HepG2 (cell line): ENCODE results near the gene CAMKMT. TPM values are rescaled to one million over a fixed set of nuclear protein-coding genes. Genes with fewer than 3 reads are reported as not detected.

Experiments
- ATAC-seq: fragments of 200-7000 bp; cut with Tn5 transposase; 3 replicates; pipeline ENCODE4 v1.9.1; 2020; ENCODE audit warnings: mild to moderate bottlenecking, moderate library complexity
- BruUV-seq: library from RNA; stranded (reverse); fragments of 400-500 nt; replicated peaks from 2 replicates; lab custom pipeline; 2021; lab: Mats Ljungman, UMichigan
- CTCF ChIA-PET: fragments of 300-600 bp; formaldehyde crosslinking; extraction: SDS; loops from one replicate; lab custom pipeline; 2021; ENCODE audit warnings: low total read pairs, inconsistent platforms, low intra/inter-chr PET ratio; lab: Yijun Ruan, JAX
- POLR2A ChIA-PET: fragments of 350-600 bp; sonication (Branson Sonifier 250); formaldehyde crosslinking; loops from one replicate; lab custom pipeline; 2020; ENCODE audit warnings: antibody characterized with exemption, inconsistent platforms; lab: Yijun Ruan, JAX
- DNase-seq: peaks from one replicate; pipeline ENCODE4 v3.0.0-alpha.2; 2015; ENCODE audit warnings: low spot score
- FAIRE-seq: peaks from 3 replicates; lab custom pipeline; 2011; peaks lifted over from hg19 to GRCh38; lab: Jason Lieb, UNC
- H2AFZ ChIP-seq: one replicate; pipeline ENCODE4 v1.6.1; 2011; ENCODE audit warnings: low read length, inconsistent platforms
- H3K27ac ChIP-seq: fragments of 300-600 bp; 3 replicates; pipeline ENCODE4 v1.8.0; 2011; ENCODE audit warnings: mixed run types, mild to moderate bottlenecking, mixed read lengths, low read length, inconsistent platforms; ENCODE audit not compliant: insufficient read depth; ENCODE audit errors: extremely low read length
- H3K27me3 ChIP-seq, 2 experiments: fragments of 200-600 bp in 1 of 2; 2 replicates in 1 of 2; 3 replicates in 1 of 2; pipeline versions ENCODE4 v1.6.0 to v1.8.0; 2011; ENCODE audit warnings: low read length in 2 of 2, mild to moderate bottlenecking in 2 of 2, moderate library complexity in 2 of 2, inconsistent platforms in 1 of 2; ENCODE audit not compliant: insufficient read depth in 2 of 2, control insufficient read depth in 1 of 2
- H3K36me3 ChIP-seq, 2 experiments: fragments of 200-600 bp in 1 of 2; replicated peaks in 1 of 2; 2 replicates in 1 of 2; 3 replicates in 1 of 2; pipeline versions ENCODE4 v1.5.1 to v1.8.0; 2011; ENCODE audit warnings: low read length in 2 of 2, inconsistent platforms in 1 of 2; ENCODE audit not compliant: insufficient read depth in 2 of 2, control insufficient read depth in 1 of 2
- H3K4me1 ChIP-seq: 2 replicates; pipeline ENCODE4 v1.5.1; 2012; ENCODE audit warnings: low read length, inconsistent platforms; ENCODE audit not compliant: insufficient read depth
- H3K4me2 ChIP-seq: 2 replicates; pipeline ENCODE4 v1.6.0; 2011; ENCODE audit warnings: low read depth, low read length, inconsistent platforms
- H3K4me3 ChIP-seq, 3 experiments: fragments of 200-600 bp in 1 of 3; sonication (generic), shearing (Covaris generic) in 1 of 3; replicated peaks in 1 of 3; 2 replicates each; pipeline ENCODE4 v1.5.1; 2011 to 2016; ENCODE audit warnings: low read length in 3 of 3, inconsistent platforms in 2 of 3, low read depth in 2 of 3, mild to moderate bottlenecking in 2 of 3, control low read depth in 1 of 3, mixed read lengths in 1 of 3; ENCODE audit not compliant: insufficient read depth in 1 of 3
- H3K79me2 ChIP-seq: one replicate; pipeline ENCODE4 v1.6.1; 2011; ENCODE audit warnings: low read length, inconsistent platforms; ENCODE audit not compliant: insufficient read depth
- H3K9ac ChIP-seq: 2 replicates; pipeline ENCODE4 v1.6.0; 2011; ENCODE audit warnings: mild to moderate bottlenecking, low read depth, low read length, inconsistent platforms; ENCODE audit not compliant: insufficient read depth
- H3K9me3 ChIP-seq: 2 replicates; pipeline ENCODE4 v1.5.1; 2012; ENCODE audit warnings: mild to moderate bottlenecking, low read length
- H4K20me1 ChIP-seq: 2 replicates; pipeline ENCODE4 v1.6.0; 2011; ENCODE audit warnings: inconsistent platforms, mild to moderate bottlenecking, low read length, moderate library complexity; ENCODE audit not compliant: insufficient read depth
- EHMT2 ChIP-seq: fragments of 200-600 bp; sonication (generic); IDR thresholded peaks from 2 replicates; pipeline ENCODE4 v1.7.0; 2017; ENCODE audit warnings: antibody characterized with exemption, low read depth, low read length, borderline replicate concordance
- IRF2 ChIP-seq: IDR thresholded peaks from 2 replicates; pipeline ENCODE4 v1.6.1; 2018; ENCODE audit warnings: missing genetic modification reagents, missing compliant biosample characterization
- KAT2B ChIP-seq: fragments of 150-350 bp; IDR thresholded peaks from 2 replicates; pipeline ENCODE4 v1.6.1; 2014; ENCODE audit warnings: low read depth, low read length, borderline replicate concordance
- POGK ChIP-seq: sonication (generic); formaldehyde crosslinking; conservative IDR thresholded peaks from 2 replicates; pipeline ENCODE4 v1.8.0; 2022; ENCODE audit warnings: mild to moderate bottlenecking, moderate library complexity, missing genetic modification reagents
- SIN3B ChIP-seq: fragments of 150-350 bp; IDR thresholded peaks from 2 replicates; pipeline ENCODE4 v1.6.1; 2014; ENCODE audit warnings: low read length
- TOE1 ChIP-seq: sonication (generic); formaldehyde crosslinking; IDR thresholded peaks from 2 replicates; pipeline ENCODE4 v1.4.0; 2020; ENCODE audit warnings: mild to moderate bottlenecking, missing genetic modification reagents
- ZBTB8A ChIP-seq: sonication (generic); formaldehyde crosslinking; IDR thresholded peaks from 2 replicates; pipeline ENCODE4 v1.4.0; 2020; ENCODE audit warnings: mild to moderate bottlenecking, low read depth, missing genetic modification reagents, borderline replicate concordance
- ZNF362 ChIP-seq: sonication (generic); formaldehyde crosslinking; IDR thresholded peaks from 2 replicates; pipeline ENCODE4 v1.4.0; 2020; ENCODE audit warnings: missing genetic modification reagents, mild to moderate bottlenecking, borderline replicate concordance
- ZNF615 ChIP-seq: sonication (generic); formaldehyde crosslinking; IDR thresholded peaks from 2 replicates; pipeline ENCODE4 v1.5.0; 2020; ENCODE audit warnings: mild to moderate bottlenecking, missing genetic modification reagents, borderline replicate concordance
- ZNF629 ChIP-seq: sonication (generic); formaldehyde crosslinking; conservative IDR thresholded peaks from 2 replicates; pipeline ENCODE4 v1.5.0; 2020; ENCODE audit warnings: missing genetic modification reagents
- ZNF761 ChIP-seq: sonication (generic); formaldehyde crosslinking; conservative IDR thresholded peaks from 2 replicates; pipeline ENCODE4 v1.4.0; 2020; ENCODE audit warnings: mild to moderate bottlenecking, missing genetic modification reagents
- ZNF790 ChIP-seq: sonication (generic); formaldehyde crosslinking; IDR thresholded peaks from 2 replicates; pipeline ENCODE4 v1.8.0; 2022; ENCODE audit warnings: missing genetic modification reagents, mild to moderate bottlenecking, borderline replicate concordance
- ZNF792 ChIP-seq: IDR thresholded peaks from 2 replicates; pipeline ENCODE4 v1.6.1; 2016
- WGBS: methylation state at CpG from one replicate; pipeline ENCODE4 v1.1.6; 2017; ENCODE audit warnings: low lambda C conversion rate; 5-methylcytosine and 5-hydroxymethylcytosine counted together
- in situ Hi-C: cut with HindIII; loops from 2 replicates; pipeline ENCODE4 v1.10.0; 2017; ENCODE audit warnings: low pct_unique_long_range_greater_than_20kb; ENCODE audit not compliant: extremely low pct_ligation_motif_present
- intact Hi-C: fragments of 100-400 bp; cut with micrococcal nuclease; formaldehyde crosslinking; loops from one replicate; pipeline ENCODE4 v1.10.0; 2022; ENCODE audit not compliant: unreplicated experiment
- polyA plus RNA-seq, 8 experiments: library from polyadenylated mRNA; depleted of rRNA in 3 of 8; stranded (reverse) in 7 of 8; unstranded in 1 of 8; fragments of >200 nt; fragmentation: Illumina TruSeq in 4 of 8; extraction: Trizol in 4 of 8; gene quantifications; 2 replicates each; pipeline versions ENCODE4 v1.2.1 to v1.2.3, GENCODE V29; 2011 to 2016; ENCODE audit warnings: low read depth in 4 of 8, missing spikeins in 1 of 8, mixed read lengths in 1 of 8; ENCODE audit not compliant: insufficient read depth in 1 of 8
- total RNA-seq, 5 experiments: library from RNA; depleted of rRNA; stranded (reverse); fragments of >200 nt; fragmentation: Illumina TruSeq; extraction: Trizol; gene quantifications; 2 replicates each; pipeline ENCODE4 v1.2.3, GENCODE V29; 2016; ENCODE audit warnings: low read depth in 1 of 5
- TF ChIP-seq, protein P1 (sequence below): sonication (generic); formaldehyde crosslinking; IDR thresholded peaks from 2 replicates; pipeline ENCODE4 v1.5.0; 2020; ENCODE audit warnings: missing genetic modification reagents, mild to moderate bottlenecking, borderline replicate concordance
- TF ChIP-seq, protein P2 (sequence below): sonication (generic); formaldehyde crosslinking; IDR thresholded peaks from 2 replicates; pipeline ENCODE4 v1.9.0; 2021; ENCODE audit warnings: missing genetic modification reagents, borderline replicate concordance

Gene CAMKMT
- total and polyA plus RNA-seq, 2 of the 13 experiments (the other 11 are each of a cell fraction or from before 2014, with no cell fraction given): 6.9 to 20.8 TPM

DNA sequence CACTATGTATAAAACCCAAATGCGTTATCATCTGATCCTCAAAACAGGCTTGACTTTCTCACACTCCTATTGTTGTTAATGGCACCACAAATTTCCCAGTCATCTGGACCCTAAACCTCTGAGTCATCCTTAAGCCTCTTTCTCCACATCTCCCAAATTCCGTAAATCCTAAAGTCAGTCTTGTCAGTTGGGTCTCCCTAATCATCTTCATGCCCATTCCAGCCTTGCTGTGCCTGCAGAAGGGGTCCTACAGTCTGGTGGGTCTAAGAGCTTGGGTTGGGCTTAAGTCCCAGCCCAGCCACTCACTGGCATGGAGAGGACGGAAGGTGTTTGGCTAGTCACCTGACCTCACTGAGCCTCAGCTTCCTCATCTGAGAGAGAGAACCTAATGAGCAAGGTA is 314.6 kb downstream of the CAMKMT start:
- no peaks in the 10 kb centered on the region for H3K27me3 ChIP-seq
- no peak overlapping the region for H3K9ac ChIP-seq
- no peaks in the 10 kb centered on the region for H3K79me2 ChIP-seq
- no TSS peak for BruUV-seq
- no peak overlapping the region for H2AFZ ChIP-seq
- no peak for DNase-seq
- in situ Hi-C loops (no loop called here), intact Hi-C loops (no loop called here)
- WGBS: 90% methylated on average over 3 of the region's 3 CpGs
- no peak overlapping the region for H3K27ac ChIP-seq
- no peaks in the 10 kb centered on the region for H3K36me3 ChIP-seq
- no peaks in the 10 kb centered on the region for H4K20me1 ChIP-seq
- ChIA-PET POLR2A (no interaction called here), CTCF (no interaction called here)
- ATAC-seq: no peak
- no peak overlapping the region for H3K4me3 ChIP-seq
- FAIRE-seq: no peak
- H3K4me1 ChIP-seq: no peaks in the 10 kb centered on the region
- TF ChIP-seq SIN3B (no peak), ZNF790 (no peak), ZNF761 (CRISPR knock-in tag) (no peak), TOE1 (CRISPR knock-in tag) (no peak), ZNF362 (CRISPR knock-in tag) (no peak), ZNF629 (CRISPR knock-in tag) (no peak), POGK (CRISPR knock-in tag) (no peak), IRF2 (CRISPR knock-in tag) (no peak), ZNF615 (CRISPR knock-in tag) (no peak), EHMT2 (no peak), ZBTB8A (CRISPR knock-in tag) (no peak), KAT2B (no peak), ZNF792 (CRISPR knock-in tag) (no peak)
- TF ChIP-seq, protein P1, sequence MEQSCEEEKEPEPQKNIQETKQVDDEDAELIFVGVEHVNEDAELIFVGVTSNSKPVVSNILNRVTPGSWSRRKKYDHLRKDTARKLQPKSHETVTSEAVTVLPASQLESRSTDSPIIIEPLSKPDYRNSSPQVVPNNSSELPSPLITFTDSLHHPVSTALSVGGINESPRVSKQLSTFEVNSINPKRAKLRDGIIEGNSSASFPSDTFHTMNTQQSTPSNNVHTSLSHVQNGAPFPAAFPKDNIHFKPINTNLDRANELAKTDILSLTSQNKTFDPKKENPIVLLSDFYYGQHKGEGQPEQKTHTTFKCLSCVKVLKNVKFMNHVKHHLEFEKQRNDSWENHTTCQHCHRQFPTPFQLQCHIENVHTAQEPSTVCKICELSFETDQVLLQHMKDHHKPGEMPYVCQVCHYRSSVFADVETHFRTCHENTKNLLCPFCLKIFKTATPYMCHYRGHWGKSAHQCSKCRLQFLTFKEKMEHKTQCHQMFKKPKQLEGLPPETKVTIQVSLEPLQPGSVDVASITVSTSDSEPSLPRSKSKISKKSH (CRISPR knock-in tag): no peak
- TF ChIP-seq, protein P2, sequence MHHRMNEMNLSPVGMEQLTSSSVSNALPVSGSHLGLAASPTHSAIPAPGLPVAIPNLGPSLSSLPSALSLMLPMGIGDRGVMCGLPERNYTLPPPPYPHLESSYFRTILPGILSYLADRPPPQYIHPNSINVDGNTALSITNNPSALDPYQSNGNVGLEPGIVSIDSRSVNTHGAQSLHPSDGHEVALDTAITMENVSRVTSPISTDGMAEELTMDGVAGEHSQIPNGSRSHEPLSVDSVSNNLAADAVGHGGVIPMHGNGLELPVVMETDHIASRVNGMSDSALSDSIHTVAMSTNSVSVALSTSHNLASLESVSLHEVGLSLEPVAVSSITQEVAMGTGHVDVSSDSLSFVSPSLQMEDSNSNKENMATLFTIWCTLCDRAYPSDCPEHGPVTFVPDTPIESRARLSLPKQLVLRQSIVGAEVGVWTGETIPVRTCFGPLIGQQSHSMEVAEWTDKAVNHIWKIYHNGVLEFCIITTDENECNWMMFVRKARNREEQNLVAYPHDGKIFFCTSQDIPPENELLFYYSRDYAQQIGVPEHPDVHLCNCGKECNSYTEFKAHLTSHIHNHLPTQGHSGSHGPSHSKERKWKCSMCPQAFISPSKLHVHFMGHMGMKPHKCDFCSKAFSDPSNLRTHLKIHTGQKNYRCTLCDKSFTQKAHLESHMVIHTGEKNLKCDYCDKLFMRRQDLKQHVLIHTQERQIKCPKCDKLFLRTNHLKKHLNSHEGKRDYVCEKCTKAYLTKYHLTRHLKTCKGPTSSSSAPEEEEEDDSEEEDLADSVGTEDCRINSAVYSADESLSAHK (CRISPR knock-in tag): no peak
- no peaks in the 10 kb centered on the region for H3K9me3 ChIP-seq
- H3K4me2 ChIP-seq: no peak overlapping the region
